Measurements from ENCODE around the gene ARL8A. TPM values are rescaled to one million over a fixed set of nuclear protein-coding genes. Genes with fewer than 3 reads are reported as not detected.

Gene ARL8A
- polyA plus RNA-seq, 1 donor (not counting 4 experiments of a cell fraction or from before 2014, with no cell fraction given): 58.6 TPM

DNA sequence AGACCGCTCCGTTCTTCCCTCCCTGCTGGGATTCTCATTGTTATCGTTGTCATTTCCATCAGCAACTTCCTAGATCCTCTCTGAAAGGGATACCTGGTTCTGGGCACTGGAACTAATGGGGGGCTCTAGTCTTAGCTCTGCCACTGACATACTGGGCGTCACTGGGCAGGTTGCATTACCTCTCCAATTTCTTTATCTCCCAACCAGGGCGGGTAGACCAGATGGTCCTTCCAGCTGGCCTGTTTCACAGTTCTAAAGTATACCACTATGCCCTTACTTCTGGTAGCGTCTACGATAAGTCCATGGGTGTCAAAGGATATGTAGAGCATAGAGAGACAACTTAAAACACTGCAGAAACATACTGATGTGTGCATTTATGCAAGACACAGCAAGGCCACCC is 20.4 kb downstream of the ARL8A start:
- Histone ChIP-seq H3K36me3 (ENCODE audit: control insufficient read depth in 2 of 2, extremely low read depth in 1 of 2, insufficient read depth in 2 of 2, low read length in 2 of 2) (no peaks in the 10 kb centered on the region), H3K9me1 (ENCODE audit: control insufficient read depth, extremely low read depth, insufficient read depth, low read length) (no peaks in the 10 kb centered on the region), H3K9me3 (ENCODE audit: control insufficient read depth, low read depth, low read length) (no peaks in the 10 kb centered on the region), H3K27me3 (ENCODE audit: control insufficient read depth, extremely low read depth, insufficient read depth, low read length) (no peaks in the 10 kb centered on the region), H2AFZ (ENCODE audit: control insufficient read depth, low read length) (no peak overlapping the region), H4K20me1 (ENCODE audit: control insufficient read depth, extremely low read depth, insufficient read depth, low read length) (no peaks in the 10 kb centered on the region), H3K27ac (ENCODE audit: control insufficient read depth, insufficient read depth, low read length) (no peak overlapping the region), H3K79me2 (ENCODE audit: control insufficient read depth, insufficient read depth, low read length) (no peaks in the 10 kb centered on the region), H3K4me1 (ENCODE audit: control insufficient read depth, extremely low read depth, insufficient read depth, low read length) (no peaks in the 10 kb centered on the region), H3K4me3 (ENCODE audit: control insufficient read depth in 2 of 3, extremely low read depth in 1 of 3, insufficient read depth in 2 of 3, low read depth in 1 of 3, low read length in 3 of 3) (no peak overlapping the region), H3K9ac (ENCODE audit: control insufficient read depth, extremely low read depth, insufficient read depth, low read length) (no peak overlapping the region), H3K4me2 (ENCODE audit: control insufficient read depth, extremely low read depth, insufficient read depth, low read depth, low read length) (no peak overlapping the region)
- no peak for FAIRE-seq
- no peak for DNase-seq (ENCODE audit: low read depth, low spot score)
- TF ChIP-seq CTCF (optimal IDR thresholded peaks at IDR 0.05 in 1 of 3, IDR thresholded peaks at IDR 0.05 in 1 of 3, conservative IDR thresholded peaks at IDR 0.05 in 1 of 3; ENCODE audit: extremely low read depth in 1 of 3, insufficient read depth in 2 of 3, low read length in 3 of 3): no peak
- no peak for TF ChIP-seq EZH2 (IDR thresholded peaks at IDR 0.05; ENCODE audit: low read length)
- dilution Hi-C loops (cut with MboI; ENCODE audit: extremely low pct_ligation_motif_present, low sequenced_read_pairs): no loop called here

- Histone ChIP-seq H3K9me1 (ENCODE audit: control insufficient read depth, extremely low read depth, insufficient read depth, low read length) (no peaks in the 10 kb centered on the region), H3K27me3 (ENCODE audit: control insufficient read depth, extremely low read depth, insufficient read depth, low read length) (no peaks in the 10 kb centered on the region), H3K4me3 (ENCODE audit: control insufficient read depth in 2 of 3, extremely low read depth in 1 of 3, insufficient read depth in 2 of 3, low read depth in 1 of 3, low read length in 3 of 3) (no peak overlapping the region), H3K9ac (ENCODE audit: control insufficient read depth, extremely low read depth, insufficient read depth, low read length) (no peak overlapping the region), H3K4me2 (ENCODE audit: control insufficient read depth, extremely low read depth, insufficient read depth, low read depth, low read length) (no peak overlapping the region), H4K20me1 (ENCODE audit: control insufficient read depth, extremely low read depth, insufficient read depth, low read length) (no peaks in the 10 kb centered on the region), H2AFZ (ENCODE audit: control insufficient read depth, low read length) (no peak overlapping the region), H3K9me3 (ENCODE audit: control insufficient read depth, low read depth, low read length) (no peaks in the 10 kb centered on the region), H3K36me3 (ENCODE audit: control insufficient read depth in 2 of 2, extremely low read depth in 1 of 2, insufficient read depth in 2 of 2, low read length in 2 of 2) (no peaks in the 10 kb centered on the region), H3K27ac (ENCODE audit: control insufficient read depth, insufficient read depth, low read length) (no peak overlapping the region), H3K79me2 (ENCODE audit: control insufficient read depth, insufficient read depth, low read length) (no peaks in the 10 kb centered on the region), H3K4me1 (ENCODE audit: control insufficient read depth, extremely low read depth, insufficient read depth, low read length) (no peaks in the 10 kb centered on the region)
- dilution Hi-C loops (cut with MboI; ENCODE audit: extremely low pct_ligation_motif_present, low sequenced_read_pairs): no loop called here
- TF ChIP-seq EZH2 (IDR thresholded peaks at IDR 0.05; ENCODE audit: low read length) (no peak), CTCF (optimal IDR thresholded peaks at IDR 0.05 in 1 of 3, IDR thresholded peaks at IDR 0.05 in 1 of 3, conservative IDR thresholded peaks at IDR 0.05 in 1 of 3; ENCODE audit: extremely low read depth in 1 of 3, insufficient read depth in 2 of 3, low read length in 3 of 3) (no peak)
- FAIRE-seq (no peak), DNase-seq (ENCODE audit: low read depth, low spot score) (no peak)
Measured at GRCh38 chr1:202123336-202123813, 21.2 kb downstream of the ARL8A start.
